Activated naive CD4-positive, alpha-beta T cell treated with anti-CD3 and anti-CD28 coated beads for 36 hours (primary cell): Measurements from ENCODE around the gene WDR54. TPM values are rescaled to one million over a fixed set of nuclear protein-coding genes. Genes with fewer than 3 reads are reported as not detected.
"Not testable (repeated sequence)": the region's sequence is repeated elsewhere in the genome, so short reads cannot be mapped to it uniquely, and the experiment has no call there.

Experiments
- CTCF ChIA-PET: fragments of 350-600 bp; sonication (Branson Sonifier 250); formaldehyde crosslinking; loops from one replicate; lab custom pipeline; 2021; ENCODE audit warnings: antibody characterized with exemption; lab: Charles Lee
- DNase-seq: peaks from one replicate; pipeline ENCODE4 v3.0.0-alpha.2; 2020
- H3K27ac Mint-ChIP-seq: one replicate; pipeline ENCODE4 v1.8.0; 2021; ENCODE audit warnings: mild to moderate bottlenecking, mixed read lengths
- H3K27me3 Mint-ChIP-seq: one replicate; pipeline ENCODE4 v1.8.0; 2021; ENCODE audit warnings: low read depth, mixed read lengths
- H3K36me3 Mint-ChIP-seq: one replicate; pipeline ENCODE4 v1.8.0; 2021; ENCODE audit warnings: low read depth, mixed read lengths
- H3K4me1 Mint-ChIP-seq: one replicate; pipeline ENCODE4 v1.8.0; 2021; ENCODE audit warnings: low read depth, mixed read lengths
- H3K4me3 Mint-ChIP-seq: one replicate; pipeline ENCODE4 v1.8.0; 2021; ENCODE audit warnings: mild to moderate bottlenecking, moderate library complexity, mixed read lengths
- H3K9me3 Mint-ChIP-seq: one replicate; pipeline ENCODE4 v1.8.0; 2021; ENCODE audit warnings: mixed read lengths
- intact Hi-C: fragments of 100-400 bp; cut with micrococcal nuclease; formaldehyde crosslinking; loops from one replicate; pipeline ENCODE4 v1.15.1; 2023
- total RNA-seq, 2 experiments: library from RNA; stranded (reverse); gene quantifications; one replicate each; pipeline ENCODE4 v1.2.3, GENCODE V29; 2021

Gene WDR54
- total RNA-seq, 2 experiments from 2014 or later = 67.2 to 70.8 TPM

DNA sequence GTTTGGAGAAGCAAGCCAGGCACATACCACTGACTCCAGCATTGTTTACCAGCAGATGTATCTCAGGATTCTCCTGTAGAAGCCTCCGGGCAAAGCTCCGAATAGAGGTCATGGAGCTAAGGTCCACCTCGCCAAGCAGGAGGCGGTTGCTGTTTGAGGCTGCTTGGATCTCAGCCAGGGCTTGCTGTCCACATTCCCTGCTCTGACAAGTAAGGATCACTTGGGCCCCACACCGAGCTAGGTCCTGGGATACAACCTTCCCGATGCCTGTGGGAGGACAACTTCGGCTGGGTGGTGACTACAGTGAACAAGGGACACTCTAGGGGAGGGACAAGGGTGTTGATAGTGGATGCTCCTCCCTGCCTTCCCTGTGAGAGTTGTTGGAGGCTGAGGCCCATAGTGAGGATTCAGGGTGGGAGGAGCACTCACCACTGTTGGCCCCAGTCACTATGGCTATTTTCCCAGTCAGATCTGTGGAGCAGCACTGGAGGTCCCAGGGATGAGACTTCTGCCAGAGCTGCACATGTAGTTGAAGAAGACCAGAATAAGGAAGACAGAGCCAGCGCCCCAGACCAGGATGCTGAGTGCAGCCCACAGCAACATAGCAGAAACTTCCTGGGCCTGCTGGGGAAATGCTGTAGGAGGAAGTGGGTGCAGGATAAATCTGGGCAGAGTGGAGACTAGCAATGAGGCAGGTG lies 8.4 kb upstream of the WDR54 start:
- Mint-ChIP-seq H3K4me1 (peaks cover 10% of the 10 kb centered on the region), H3K27me3 (no peaks in the 10 kb centered on the region), H3K36me3 (no peaks in the 10 kb centered on the region), H3K27ac (no peak overlapping the region), H3K9me3 (no peaks in the 10 kb centered on the region), H3K4me3 (no peak overlapping the region)
- CTCF ChIA-PET = interaction anchor here (1.3 to 2.7 kb wide), 2 partner anchors 9 to 22 kb away, joined by 3 to 12 read pairs; no protein-coding TSS in a partner anchor
- intact Hi-C loops = no loop called here
- DNase-seq = no peak

DNA sequence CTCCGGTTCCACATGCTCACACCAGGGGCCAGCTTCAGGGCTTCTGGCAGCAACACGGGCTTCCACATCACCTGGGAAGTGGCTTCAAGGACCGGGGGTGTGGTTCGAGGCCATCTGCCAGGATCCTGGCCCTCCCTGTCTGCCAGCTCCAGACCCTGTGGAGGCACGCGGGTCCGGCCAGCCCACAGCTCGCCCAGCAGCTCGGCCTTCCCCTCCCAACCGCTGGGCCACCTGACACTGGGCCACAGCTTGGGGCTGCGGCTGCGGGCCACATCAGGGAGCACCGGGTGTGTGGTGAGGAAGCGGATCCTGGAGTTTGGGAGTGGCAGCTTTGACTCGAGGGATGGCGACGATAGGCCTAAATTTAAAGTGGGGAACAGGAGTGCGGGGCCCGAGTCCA lies 7.1 kb upstream of the WDR54 start:
- Mint-ChIP-seq H3K36me3 (no peaks in the 10 kb centered on the region), H3K4me3 (peak overlapping the region; percentile 72), H3K9me3 (no peaks in the 10 kb centered on the region), H3K27ac (no peak overlapping the region), H3K4me1 (peaks cover 10% of the 10 kb centered on the region), H3K27me3 (no peaks in the 10 kb centered on the region)
- intact Hi-C loops = no loop called here
- no peak for DNase-seq
- CTCF ChIA-PET = interaction anchor here (0.6 to 2.7 kb wide), 2 partner anchors 23 to 266 kb away, joined by 3 to 12 read pairs; no protein-coding TSS in a partner anchor

- Mint-ChIP-seq H3K4me3 (peak overlapping the region; percentile 72), H3K27me3 (no peaks in the 10 kb centered on the region), H3K27ac (no peak overlapping the region), H3K36me3 (no peaks in the 10 kb centered on the region), H3K4me1 (peaks cover 14% of the 10 kb centered on the region), H3K9me3 (no peaks in the 10 kb centered on the region)
- intact Hi-C loops = no loop called here
- CTCF ChIA-PET = interaction anchor here (0.6 to 2.7 kb wide), 4 partner anchors 15 to 267 kb away, joined by 3 to 12 read pairs (median 3); no protein-coding TSS in a partner anchor
- DNase-seq = peak; percentile 38
Observed at GRCh38 chr2:74414881-74415761, 6.4 kb upstream of the WDR54 start.

DNA sequence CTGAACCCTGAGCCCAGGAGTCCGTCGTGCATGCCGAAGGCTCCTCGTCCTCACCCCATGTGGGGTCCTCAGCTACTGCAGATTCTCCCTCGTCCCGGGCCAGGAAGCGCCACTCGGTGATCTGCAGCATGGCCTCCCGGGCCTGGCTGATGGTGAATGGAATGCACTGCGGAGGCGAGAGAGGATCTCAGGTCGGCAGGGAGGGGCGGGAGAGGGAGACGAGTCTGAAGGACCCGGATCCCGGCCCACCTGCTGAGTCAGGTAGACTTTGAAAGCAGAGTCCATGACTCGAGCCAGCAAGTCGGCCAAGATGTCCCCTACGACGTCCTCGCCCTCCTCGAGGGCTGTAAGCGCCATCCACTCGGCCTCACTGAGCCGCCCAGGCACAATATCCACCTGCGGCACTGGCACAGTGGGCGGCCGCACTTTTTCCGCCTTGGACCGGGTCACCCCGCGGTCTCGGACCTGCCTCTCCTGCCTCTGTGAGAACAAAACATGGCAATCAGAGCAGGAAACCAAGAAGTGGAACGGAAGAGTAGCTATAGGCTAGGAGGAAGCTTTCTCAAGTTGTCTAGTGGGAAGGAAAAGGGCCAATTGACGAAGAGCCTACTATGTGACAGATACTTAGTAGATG lies 5.7 kb upstream of the WDR54 start:
- Mint-ChIP-seq H3K36me3 (no peaks in the 10 kb centered on the region), H3K27me3 (no peaks in the 10 kb centered on the region), H3K4me3 (peak overlapping the region; percentile 72), H3K27ac (peak overlapping the region; percentile 37), H3K4me1 (peaks cover 18% of the 10 kb centered on the region), H3K9me3 (no peaks in the 10 kb centered on the region)
- CTCF ChIA-PET = interaction anchor here (0.8 to 1.2 kb wide), 2 partner anchors 16 to 20 kb away, joined by 3 read pairs; no protein-coding TSS in a partner anchor
- intact Hi-C loops = no loop called here
- DNase-seq = no peak

DNA sequence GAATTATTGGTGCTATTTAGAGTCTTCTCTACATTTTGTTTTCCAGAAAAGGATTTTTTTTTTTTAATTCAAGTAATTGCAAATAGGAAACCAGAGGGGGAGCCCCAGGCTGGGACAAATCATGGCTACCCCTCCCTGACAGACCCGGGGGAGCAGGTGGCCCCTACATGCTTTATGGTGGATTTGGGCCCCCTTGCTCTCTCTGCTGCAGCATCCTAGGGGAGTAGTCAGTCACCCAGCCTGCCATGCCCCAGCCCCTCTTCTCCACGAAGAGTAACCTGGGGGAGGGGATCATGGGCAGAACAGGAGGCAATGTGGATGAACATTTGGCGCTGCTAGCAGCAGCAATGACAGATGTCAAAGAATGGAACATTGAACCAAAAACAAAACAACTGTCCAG lies 4.8 kb upstream of the WDR54 start:
- Mint-ChIP-seq H3K4me3 (no peak overlapping the region), H3K9me3 (no peaks in the 10 kb centered on the region), H3K27ac (no peak overlapping the region), H3K27me3 (no peaks in the 10 kb centered on the region), H3K36me3 (no peaks in the 10 kb centered on the region), H3K4me1 (peaks cover 23% of the 10 kb centered on the region)
- CTCF ChIA-PET = no interaction called here
- DNase-seq = peak; percentile 23
- intact Hi-C loops = no loop called here

- no peak overlapping the region for H3K4me3 Mint-ChIP-seq
- no peaks in the 10 kb centered on the region for H3K27me3 Mint-ChIP-seq
- no peak for DNase-seq
- intact Hi-C loops = no loop called here
- H3K27ac Mint-ChIP-seq = no peak overlapping the region
- H3K4me1 Mint-ChIP-seq = peaks cover 26% of the 10 kb centered on the region
- no peaks in the 10 kb centered on the region for H3K9me3 Mint-ChIP-seq
- CTCF ChIA-PET = no interaction called here
- no peaks in the 10 kb centered on the region for H3K36me3 Mint-ChIP-seq
Observed at GRCh38 chr2:74417197-74417596, 4.3 kb upstream of the WDR54 start.

DNA sequence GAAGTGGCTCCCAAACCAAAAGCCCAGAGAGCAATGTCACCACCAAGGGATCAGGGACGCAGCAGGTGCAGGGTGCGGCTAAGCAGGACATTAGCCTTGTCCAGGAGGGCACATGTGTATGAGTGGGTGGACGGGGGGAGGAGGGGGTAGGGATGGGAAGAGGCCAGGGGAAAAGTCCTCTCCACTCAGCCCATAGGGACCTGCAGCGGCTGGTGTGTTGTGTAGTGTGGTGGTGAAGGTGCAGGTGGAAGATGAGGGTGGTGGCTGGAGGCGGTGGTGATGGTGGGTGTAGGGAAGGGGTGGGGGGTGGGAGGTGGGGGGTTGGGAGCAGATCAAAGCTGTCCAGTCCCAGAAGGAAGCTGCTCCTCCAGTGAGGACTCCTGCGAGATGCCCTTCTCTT lies 3.8 kb upstream of the WDR54 start:
- H3K4me3 Mint-ChIP-seq = no peak overlapping the region
- CTCF ChIA-PET = no interaction called here

GRCh38 chr2:74418312-74418711 lies 3.2 kb upstream of the WDR54 start:
- Mint-ChIP-seq H3K27me3 (no peaks in the 10 kb centered on the region), H3K36me3 (no peaks in the 10 kb centered on the region), H3K9me3 (no peaks in the 10 kb centered on the region), H3K4me3 (no peak overlapping the region), H3K27ac (no peak overlapping the region), H3K4me1 (peaks cover 32% of the 10 kb centered on the region)
- intact Hi-C loops = no loop called here
- DNase-seq = no peak
- CTCF ChIA-PET = no interaction called here

More for the DNA sequence above, 3.8 kb upstream of the WDR54 start:
- intact Hi-C loops = no loop called here
- Mint-ChIP-seq H3K27ac (no peak overlapping the region), H3K27me3 (no peaks in the 10 kb centered on the region), H3K4me1 (peaks cover 30% of the 10 kb centered on the region), H3K9me3 (no peaks in the 10 kb centered on the region), H3K36me3 (no peaks in the 10 kb centered on the region)
- no peak for DNase-seq

DNA sequence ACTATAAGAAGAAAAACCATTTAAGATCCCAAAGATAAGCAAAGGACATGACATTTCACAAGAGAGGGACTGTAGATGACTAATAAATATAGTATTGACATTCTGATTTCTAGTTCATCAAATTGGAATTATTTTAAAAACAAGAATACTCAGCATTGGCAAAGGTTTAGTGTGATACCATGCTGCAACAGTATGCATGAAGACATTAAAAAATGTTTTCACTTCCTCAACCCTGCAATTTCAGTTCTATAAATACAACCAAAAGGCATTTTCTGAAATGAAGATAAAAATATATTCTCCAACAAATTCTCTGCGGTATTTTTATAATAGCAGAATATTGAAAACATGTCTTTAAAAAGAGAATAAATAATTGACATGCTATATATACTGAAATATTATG lies 2.2 kb upstream of the WDR54 start:
- CTCF ChIA-PET = interaction anchor here (0.6 to 0.9 kb wide), 2 partner anchors 28 to 490 kb away, joined by 3 to 4 read pairs; no protein-coding TSS in a partner anchor
- Mint-ChIP-seq H3K36me3 (no peaks in the 10 kb centered on the region), H3K27me3 (no peaks in the 10 kb centered on the region), H3K27ac (no peak overlapping the region), H3K4me3 (no peak overlapping the region), H3K4me1 (peaks cover 34% of the 10 kb centered on the region), H3K9me3 (no peaks in the 10 kb centered on the region)
- DNase-seq = no peak
- intact Hi-C loops = no loop called here

DNA sequence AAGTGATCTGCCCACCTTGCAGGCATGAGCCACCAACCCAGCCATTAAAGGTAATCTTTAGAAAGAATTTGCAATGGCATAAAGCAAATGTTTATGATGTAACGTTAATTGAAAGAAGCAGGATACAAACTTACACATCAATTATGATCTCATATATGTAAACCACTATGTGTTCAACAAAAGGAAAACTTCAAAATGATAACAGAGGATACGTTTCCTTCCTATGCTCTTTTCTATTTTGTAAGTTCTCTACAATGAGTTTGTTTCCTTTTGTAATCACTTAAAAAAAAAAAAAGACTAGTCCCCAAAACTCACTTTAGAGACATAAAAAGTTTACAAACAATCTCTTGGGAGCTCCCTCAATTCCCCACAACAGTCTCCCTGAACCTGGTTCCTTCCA lies 1.5 kb upstream of the WDR54 start:
- H3K4me3 Mint-ChIP-seq = peak overlapping the region; percentile 99
- CTCF ChIA-PET = interaction anchor here (0.7 kb wide), 1 partner anchor 122 kb away, joined by 3 read pairs; no protein-coding TSS in a partner anchor
- H3K9me3 Mint-ChIP-seq = no peaks in the 10 kb centered on the region
- H3K36me3 Mint-ChIP-seq = no peaks in the 10 kb centered on the region
- DNase-seq = no peak
- no peaks in the 10 kb centered on the region for H3K27me3 Mint-ChIP-seq
- peak overlapping the region; percentile 6 for H3K27ac Mint-ChIP-seq
- intact Hi-C loops = no loop called here
- peaks cover 31% of the 10 kb centered on the region for H3K4me1 Mint-ChIP-seq

DNA sequence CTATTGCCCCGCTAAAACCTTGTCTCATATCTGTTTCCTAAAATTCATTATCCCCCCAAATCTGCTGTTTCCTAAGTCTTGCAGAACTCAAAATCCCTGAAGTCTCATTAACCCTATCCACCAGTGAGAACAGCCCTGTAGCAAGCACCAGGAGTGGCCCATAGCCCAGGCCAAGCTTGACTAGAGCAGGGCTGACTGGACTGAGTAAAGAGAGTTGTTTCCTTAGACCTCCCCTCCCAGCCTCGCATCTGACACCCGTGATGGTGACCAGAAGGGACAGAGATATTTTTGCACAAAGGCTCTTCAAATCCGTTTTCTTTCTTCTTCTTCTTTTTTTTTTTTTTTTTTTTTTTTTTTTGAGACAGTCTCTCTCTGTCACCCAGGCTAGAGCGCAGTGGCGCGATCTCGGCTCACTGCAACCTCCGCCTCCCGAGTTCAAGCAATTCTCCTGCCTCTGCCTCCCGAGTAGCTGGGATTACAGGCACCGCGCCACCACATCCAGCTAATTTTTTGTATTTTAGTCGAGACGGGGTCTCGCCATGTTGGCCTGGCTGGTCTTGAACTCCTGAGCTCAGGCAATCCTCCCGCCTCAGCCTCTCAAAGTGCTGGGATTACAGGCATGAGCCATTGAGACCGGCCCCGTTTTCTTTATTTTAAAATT lies 957 bp upstream of the WDR54 start:
- H3K4me1 Mint-ChIP-seq = peaks cover 28% of the 10 kb centered on the region
- H3K36me3 Mint-ChIP-seq, H3K27me3 Mint-ChIP-seq, H3K9me3 Mint-ChIP-seq, DNase-seq: not testable (repeated sequence)
- CTCF ChIA-PET = interaction anchor here (0.6 to 2.0 kb wide), 4 partner anchors 11 to 123 kb away, joined by 3 to 9 read pairs (median 4); no protein-coding TSS in a partner anchor
- peak overlapping the region; percentile 99 for H3K4me3 Mint-ChIP-seq
- intact Hi-C loops = loop anchor here (1.0 kb wide), 3 partner anchors 28 to 109 kb away; partner anchors contain the start of genes AUP1 and HTRA2
- H3K27ac Mint-ChIP-seq = peak overlapping the region; percentile 6
